Measurements from ENCODE around the gene FLRT2.

The FLRT2 gene

DNA sequence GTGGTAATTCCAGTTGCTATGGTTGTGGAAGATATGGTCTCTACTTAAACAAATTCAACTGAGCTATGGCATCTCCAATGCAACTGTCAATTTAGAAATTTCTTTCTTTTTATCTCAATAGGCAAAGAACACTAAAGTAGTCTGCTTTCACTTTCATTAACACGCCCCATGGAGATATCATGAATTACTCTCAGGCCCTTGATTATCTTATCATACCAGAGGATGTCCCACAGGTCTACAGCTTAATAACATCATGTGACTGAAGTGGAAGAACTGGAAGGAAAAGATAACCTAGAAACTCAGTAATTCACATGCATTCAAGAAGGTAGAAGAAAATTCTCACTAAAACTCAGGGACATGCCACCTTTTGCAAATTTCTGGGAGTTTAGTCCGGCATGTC lies 114.3 kb downstream of the FLRT2 start:
- no peak for TF ChIP-seq EGR1 (IDR thresholded peaks at IDR 0.05)
- TF ChIP-seq CREB1 (IDR thresholded peaks at IDR 0.05; ENCODE audit: low read depth) = no peak
- no peak for TF ChIP-seq RAD21 (IDR thresholded peaks at IDR 0.05; ENCODE audit: low read depth)
- no peak for TF ChIP-seq TCF12 (IDR thresholded peaks at IDR 0.05; ENCODE audit: low read depth)
- no peak for TF ChIP-seq CEBPB (IDR thresholded peaks at IDR 0.05)
- no peak for TF ChIP-seq EP300 (IDR thresholded peaks at IDR 0.05; ENCODE audit: borderline replicate concordance)
- no peak for TF ChIP-seq FOXM1 (IDR thresholded peaks at IDR 0.05; ENCODE audit: borderline replicate concordance, low read depth)
- TF ChIP-seq NFIC (IDR thresholded peaks at IDR 0.05) = no peak
- TF ChIP-seq, protein P1, sequence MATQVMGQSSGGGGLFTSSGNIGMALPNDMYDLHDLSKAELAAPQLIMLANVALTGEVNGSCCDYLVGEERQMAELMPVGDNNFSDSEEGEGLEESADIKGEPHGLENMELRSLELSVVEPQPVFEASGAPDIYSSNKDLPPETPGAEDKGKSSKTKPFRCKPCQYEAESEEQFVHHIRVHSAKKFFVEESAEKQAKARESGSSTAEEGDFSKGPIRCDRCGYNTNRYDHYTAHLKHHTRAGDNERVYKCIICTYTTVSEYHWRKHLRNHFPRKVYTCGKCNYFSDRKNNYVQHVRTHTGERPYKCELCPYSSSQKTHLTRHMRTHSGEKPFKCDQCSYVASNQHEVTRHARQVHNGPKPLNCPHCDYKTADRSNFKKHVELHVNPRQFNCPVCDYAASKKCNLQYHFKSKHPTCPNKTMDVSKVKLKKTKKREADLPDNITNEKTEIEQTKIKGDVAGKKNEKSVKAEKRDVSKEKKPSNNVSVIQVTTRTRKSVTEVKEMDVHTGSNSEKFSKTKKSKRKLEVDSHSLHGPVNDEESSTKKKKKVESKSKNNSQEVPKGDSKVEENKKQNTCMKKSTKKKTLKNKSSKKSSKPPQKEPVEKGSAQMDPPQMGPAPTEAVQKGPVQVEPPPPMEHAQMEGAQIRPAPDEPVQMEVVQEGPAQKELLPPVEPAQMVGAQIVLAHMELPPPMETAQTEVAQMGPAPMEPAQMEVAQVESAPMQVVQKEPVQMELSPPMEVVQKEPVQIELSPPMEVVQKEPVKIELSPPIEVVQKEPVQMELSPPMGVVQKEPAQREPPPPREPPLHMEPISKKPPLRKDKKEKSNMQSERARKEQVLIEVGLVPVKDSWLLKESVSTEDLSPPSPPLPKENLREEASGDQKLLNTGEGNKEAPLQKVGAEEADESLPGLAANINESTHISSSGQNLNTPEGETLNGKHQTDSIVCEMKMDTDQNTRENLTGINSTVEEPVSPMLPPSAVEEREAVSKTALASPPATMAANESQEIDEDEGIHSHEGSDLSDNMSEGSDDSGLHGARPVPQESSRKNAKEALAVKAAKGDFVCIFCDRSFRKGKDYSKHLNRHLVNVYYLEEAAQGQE (IDR thresholded peaks at IDR 0.05; ENCODE audit: low read depth) = no peak
- TF ChIP-seq, protein P2, sequence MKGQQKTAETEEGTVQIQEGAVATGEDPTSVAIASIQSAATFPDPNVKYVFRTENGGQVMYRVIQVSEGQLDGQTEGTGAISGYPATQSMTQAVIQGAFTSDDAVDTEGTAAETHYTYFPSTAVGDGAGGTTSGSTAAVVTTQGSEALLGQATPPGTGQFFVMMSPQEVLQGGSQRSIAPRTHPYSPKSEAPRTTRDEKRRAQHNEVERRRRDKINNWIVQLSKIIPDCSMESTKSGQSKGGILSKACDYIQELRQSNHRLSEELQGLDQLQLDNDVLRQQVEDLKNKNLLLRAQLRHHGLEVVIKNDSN (IDR thresholded peaks at IDR 0.05) = no peak
- TF ChIP-seq, protein P3, sequence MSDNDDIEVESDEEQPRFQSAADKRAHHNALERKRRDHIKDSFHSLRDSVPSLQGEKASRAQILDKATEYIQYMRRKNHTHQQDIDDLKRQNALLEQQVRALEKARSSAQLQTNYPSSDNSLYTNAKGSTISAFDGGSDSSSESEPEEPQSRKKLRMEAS (IDR thresholded peaks at IDR 0.05) = no peak
- no peak for TF ChIP-seq TEAD4 (IDR thresholded peaks at IDR 0.05)

DNA sequence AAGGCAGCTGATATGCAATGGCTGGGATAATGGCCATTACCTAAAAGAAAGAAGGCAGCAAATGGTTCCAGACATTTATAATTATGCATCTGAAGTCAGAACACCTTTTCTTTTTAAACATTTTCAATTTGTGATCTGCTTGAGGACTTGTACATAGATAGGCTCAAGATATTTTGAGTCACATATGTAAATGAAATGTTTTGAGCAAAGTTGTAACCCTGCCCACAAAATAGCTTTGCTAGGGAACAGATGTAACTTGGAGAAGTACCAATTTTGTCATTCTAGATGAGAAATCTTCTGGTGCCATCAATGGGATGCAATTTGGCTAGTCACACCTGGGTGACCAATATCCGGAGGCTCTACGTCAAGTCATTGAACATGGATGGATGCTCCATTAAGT lies 123.1 kb downstream of the FLRT2 start:
- no peak for TF ChIP-seq NFIC (IDR thresholded peaks at IDR 0.05)
- TF ChIP-seq, protein P1 (IDR thresholded peaks at IDR 0.05; ENCODE audit: low read depth) = no peak

DNA sequence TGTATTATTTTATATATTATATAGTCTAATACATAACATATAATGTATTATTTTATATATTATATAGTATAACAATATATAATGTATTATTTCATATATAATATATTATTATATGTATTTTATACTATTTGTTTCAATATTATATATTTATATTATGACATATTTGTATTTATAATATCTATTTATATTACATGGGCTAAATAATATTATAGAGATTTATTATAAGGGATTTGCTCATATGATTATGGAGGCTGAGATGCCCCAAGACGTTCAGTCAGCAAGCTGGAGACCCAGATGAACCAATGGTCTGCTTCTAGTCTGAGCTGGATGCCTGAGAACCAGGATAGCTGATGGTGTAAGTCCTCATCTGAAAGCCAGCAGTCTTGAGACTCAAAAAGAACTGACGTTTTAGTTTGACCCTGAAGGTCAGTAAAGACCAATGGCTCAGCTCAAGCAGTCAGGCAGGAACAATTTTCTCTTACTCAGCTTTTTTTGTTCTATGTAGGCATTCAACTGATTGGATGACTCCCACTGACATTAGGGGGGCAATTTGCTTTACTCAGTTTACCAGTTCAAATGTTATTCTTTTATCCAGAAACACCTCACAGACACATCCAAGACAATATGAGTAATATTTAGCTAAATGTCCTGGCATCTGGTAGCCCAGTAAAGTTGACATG lies 130.4 kb downstream of the FLRT2 start:
- TF ChIP-seq TEAD4 (IDR thresholded peaks at IDR 0.05) (no peak), CREB1 (IDR thresholded peaks at IDR 0.05; ENCODE audit: low read depth) (no peak), TCF12 (IDR thresholded peaks at IDR 0.05; ENCODE audit: low read depth) (no peak), NFIC (IDR thresholded peaks at IDR 0.05) (no peak), CEBPB (IDR thresholded peaks at IDR 0.05) (no peak), FOXM1 (IDR thresholded peaks at IDR 0.05; ENCODE audit: borderline replicate concordance, low read depth) (no peak), ZBTB7A (IDR thresholded peaks at IDR 0.05; ENCODE audit: low read depth) (no peak)
- TF ChIP-seq, protein P1 (IDR thresholded peaks at IDR 0.05; ENCODE audit: low read depth) = no peak
- TF ChIP-seq, protein P3 (IDR thresholded peaks at IDR 0.05) = no peak

DNA sequence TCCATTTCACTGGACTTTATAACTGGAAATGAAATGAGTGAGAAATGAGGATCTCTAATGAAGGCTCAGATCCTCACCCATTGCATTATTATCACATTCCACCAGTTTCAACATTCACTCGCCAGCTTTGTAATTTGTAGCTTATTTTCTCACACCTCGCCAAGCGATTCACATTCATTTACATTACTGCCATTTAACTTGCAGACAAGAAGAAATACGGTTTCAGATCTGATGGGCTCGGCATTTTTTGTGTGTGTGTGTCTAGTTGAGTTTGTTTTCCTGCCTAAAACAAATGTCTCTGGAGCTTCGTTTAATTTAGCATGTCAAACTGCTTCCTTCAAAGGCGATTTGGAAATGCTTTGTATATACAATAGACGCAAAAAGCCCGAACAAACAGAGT lies 132.2 kb downstream of the FLRT2 start:
- TF ChIP-seq CREB1 (IDR thresholded peaks at IDR 0.05; ENCODE audit: low read depth) (no peak), CEBPB (IDR thresholded peaks at IDR 0.05) (no peak), EGR1 (IDR thresholded peaks at IDR 0.05) (no peak)
- TF ChIP-seq, protein P2 (IDR thresholded peaks at IDR 0.05) = no peak

DNA sequence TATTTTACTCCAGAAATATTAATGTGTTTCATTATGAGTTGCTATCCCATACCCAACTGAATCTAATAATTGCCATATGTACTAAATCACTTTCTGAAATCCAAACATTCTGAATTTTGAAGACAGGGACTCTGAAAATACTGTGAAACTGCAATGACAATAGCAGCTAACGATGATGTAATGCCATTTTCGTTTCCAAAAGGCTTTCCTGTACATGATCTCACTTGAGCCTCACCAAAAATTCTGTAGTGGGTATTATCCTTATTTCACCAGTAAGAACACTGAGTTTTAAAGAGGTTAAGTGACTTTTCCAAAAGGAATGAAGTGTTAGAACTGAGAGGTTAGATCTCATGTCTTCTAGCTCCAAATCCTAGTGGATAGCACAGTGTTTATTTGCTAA lies 133.3 kb downstream of the FLRT2 start:
- TF ChIP-seq CEBPB (IDR thresholded peaks at IDR 0.05) (no peak), YY1 (IDR thresholded peaks at IDR 0.05; ENCODE audit: low read depth) (no peak), FOXM1 (IDR thresholded peaks at IDR 0.05; ENCODE audit: borderline replicate concordance, low read depth) (no peak), RAD21 (IDR thresholded peaks at IDR 0.05; ENCODE audit: low read depth) (no peak), TAF1 (IDR thresholded peaks at IDR 0.05; ENCODE audit: low read depth) (no peak), NFIC (IDR thresholded peaks at IDR 0.05) (no peak), TEAD4 (IDR thresholded peaks at IDR 0.05) (no peak), EGR1 (IDR thresholded peaks at IDR 0.05) (no peak), TCF12 (IDR thresholded peaks at IDR 0.05; ENCODE audit: low read depth) (no peak), ZBTB7A (IDR thresholded peaks at IDR 0.05; ENCODE audit: low read depth) (no peak)
- TF ChIP-seq, protein P2 (IDR thresholded peaks at IDR 0.05) = no peak
- TF ChIP-seq, protein P1 (IDR thresholded peaks at IDR 0.05; ENCODE audit: low read depth) = no peak
- TF ChIP-seq, protein P3 (IDR thresholded peaks at IDR 0.05) = no peak

Measured in Ishikawa (cell line).